Activated CD4-positive, alpha-beta T cell treated with anti-CD3 and anti-CD28 coated beads, Interleukin-2, amount 50 U/mL, for 24 hours (primary cell): Measurements from ENCODE around the gene TMEM239.
"Not testable (repeated sequence)": the region's sequence is repeated elsewhere in the genome, so short reads cannot be mapped to it uniquely, and the experiment has no call there.

Source experiments
- DNase-seq, 2 donors: peaks; one replicate each; pipeline ENCODE4 v3.0.0-alpha.2; 2020; ENCODE audit warnings: low read depth in 1 of 2, low spot score in 1 of 2

The TMEM239 gene

GRCh38 chr20:2820084-2820895 is 4.1 kb downstream of the TMEM239 start:
- no peak for DNase-seq

- DNase-seq = no peak
Observed at GRCh38 chr20:2820896-2821869, 5.0 kb downstream of the TMEM239 start.

GRCh38 chr20:2822073-2822472 is 5.9 kb downstream of the TMEM239 start:
- DNase-seq = no peak

GRCh38 chr20:2825761-2826160 is 9.6 kb downstream of the TMEM239 start:
- DNase-seq = no peak

GRCh38 chr20:2826655-2827054 is 10.5 kb downstream of the TMEM239 start:
- no peak for DNase-seq

GRCh38 chr20:2829376-2829775 is 13.2 kb downstream of the TMEM239 start:
- DNase-seq = no peak

- not testable (repeated sequence) for DNase-seq
Observed at GRCh38 chr20:2831206-2831605, 15.0 kb downstream of the TMEM239 start.

- DNase-seq = no peak
Observed at GRCh38 chr20:2833761-2834160, 17.6 kb downstream of the TMEM239 start.

- DNase-seq = no peak
Observed at GRCh38 chr20:2834401-2835110, 18.4 kb downstream of the TMEM239 start.

- DNase-seq = no peak
Observed at GRCh38 chr20:2835331-2835796, 19.2 kb downstream of the TMEM239 start.

- no peak for DNase-seq
Observed at GRCh38 chr20:2836035-2836434, 19.9 kb downstream of the TMEM239 start.

- no peak for DNase-seq
Observed at GRCh38 chr20:2837221-2837960, 21.2 kb downstream of the TMEM239 start.

- DNase-seq = no peak
Observed at GRCh38 chr20:2838170-2838797, 22.1 kb downstream of the TMEM239 start.

GRCh38 chr20:2838847-2839671 is 22.9 kb downstream of the TMEM239 start:
- DNase-seq = no peak

GRCh38 chr20:2839732-2840137 is 23.6 kb downstream of the TMEM239 start:
- DNase-seq = no peak

GRCh38 chr20:2840138-2840966 is 24.2 kb downstream of the TMEM239 start, which contains the start of the genes PCED1A and VPS16:
TSS of gene PCED1A (minus strand) at chr20:2840655. CDS start at chr20:2839912, 743 bp downstream.
TSS of gene VPS16 (plus strand) at chr20:2840745. CDS start at chr20:2840775, 30 bp downstream.
- DNase-seq = peak; percentile 84 to 89

- DNase-seq = no peak
Observed at GRCh38 chr20:2840967-2841531, 24.9 kb downstream of the TMEM239 start.

GRCh38 chr20:2845607-2846006 is 29.4 kb downstream of the TMEM239 start:
- no peak for DNase-seq
